ENCODE results near the gene GRN.
A peak's percentile ranks its signal among the peaks of the same experiment; 100 is the strongest.

The GRN gene

DNA sequence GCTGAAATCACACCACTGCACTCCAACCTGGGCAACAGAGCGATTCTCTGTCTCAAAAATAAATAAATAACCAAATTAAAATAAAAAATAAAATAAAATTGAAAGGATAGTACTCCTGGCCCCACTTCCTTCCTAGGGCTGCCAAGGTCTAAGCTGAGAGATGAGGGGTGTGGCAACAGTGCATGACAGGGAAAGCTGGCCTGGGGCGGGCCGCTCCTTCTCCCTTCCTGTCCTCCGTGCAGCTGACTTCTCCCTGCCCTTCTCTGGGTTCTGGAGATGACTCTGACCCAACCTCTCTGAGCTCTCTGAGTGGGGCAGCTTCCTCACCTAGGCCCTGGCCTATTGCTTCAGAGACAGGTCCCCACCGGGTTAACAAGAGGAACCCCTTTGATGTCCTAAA is 11.7 kb upstream of the GRN start:
- H3K4me2 ChIP-seq (ENCODE audit: low read length): no peak overlapping the region
- H2AFZ ChIP-seq (ENCODE audit: low read length): no peak overlapping the region
- H3K36me3 ChIP-seq (ENCODE audit: insufficient read depth, low read length): no peaks in the 10 kb centered on the region
- no peaks in the 10 kb centered on the region for H3K27me3 ChIP-seq (ENCODE audit: insufficient read depth, low read length)
- no peak overlapping the region for H3K4me3 ChIP-seq (ENCODE audit: low read depth, low read length, poor library complexity, severe bottlenecking)
- TF ChIP-seq, protein P1, sequence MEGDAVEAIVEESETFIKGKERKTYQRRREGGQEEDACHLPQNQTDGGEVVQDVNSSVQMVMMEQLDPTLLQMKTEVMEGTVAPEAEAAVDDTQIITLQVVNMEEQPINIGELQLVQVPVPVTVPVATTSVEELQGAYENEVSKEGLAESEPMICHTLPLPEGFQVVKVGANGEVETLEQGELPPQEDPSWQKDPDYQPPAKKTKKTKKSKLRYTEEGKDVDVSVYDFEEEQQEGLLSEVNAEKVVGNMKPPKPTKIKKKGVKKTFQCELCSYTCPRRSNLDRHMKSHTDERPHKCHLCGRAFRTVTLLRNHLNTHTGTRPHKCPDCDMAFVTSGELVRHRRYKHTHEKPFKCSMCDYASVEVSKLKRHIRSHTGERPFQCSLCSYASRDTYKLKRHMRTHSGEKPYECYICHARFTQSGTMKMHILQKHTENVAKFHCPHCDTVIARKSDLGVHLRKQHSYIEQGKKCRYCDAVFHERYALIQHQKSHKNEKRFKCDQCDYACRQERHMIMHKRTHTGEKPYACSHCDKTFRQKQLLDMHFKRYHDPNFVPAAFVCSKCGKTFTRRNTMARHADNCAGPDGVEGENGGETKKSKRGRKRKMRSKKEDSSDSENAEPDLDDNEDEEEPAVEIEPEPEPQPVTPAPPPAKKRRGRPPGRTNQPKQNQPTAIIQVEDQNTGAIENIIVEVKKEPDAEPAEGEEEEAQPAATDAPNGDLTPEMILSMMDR (IDR thresholded peaks at IDR 0.05; ENCODE audit: low read length): no peak
- TF ChIP-seq EZH2 (IDR thresholded peaks at IDR 0.05; ENCODE audit: borderline replicate concordance, low read length): no peak
- H3K9ac ChIP-seq (ENCODE audit: low read length): no peak overlapping the region
- H3K9me2 ChIP-seq (ENCODE audit: low read depth, low read length): no peaks in the 10 kb centered on the region
- H4K20me1 ChIP-seq (ENCODE audit: insufficient read depth, low read length): no peaks in the 10 kb centered on the region
- peaks cover 21% of the 10 kb centered on the region for H3K4me1 ChIP-seq (ENCODE audit: insufficient read depth, low read length, severe bottlenecking)
- H3F3A ChIP-seq (ENCODE audit: insufficient read depth, low read length): no peaks in the 10 kb centered on the region; the same call in 1 of the 2 replicates
- H3K79me2 ChIP-seq (ENCODE audit: insufficient read depth, low read length): no peaks in the 10 kb centered on the region
- H3K27ac ChIP-seq (ENCODE audit: low read depth, low read length, poor library complexity, severe bottlenecking): no peak overlapping the region
- no peaks in the 10 kb centered on the region for H3K9me3 ChIP-seq (ENCODE audit: low read length)

DNA sequence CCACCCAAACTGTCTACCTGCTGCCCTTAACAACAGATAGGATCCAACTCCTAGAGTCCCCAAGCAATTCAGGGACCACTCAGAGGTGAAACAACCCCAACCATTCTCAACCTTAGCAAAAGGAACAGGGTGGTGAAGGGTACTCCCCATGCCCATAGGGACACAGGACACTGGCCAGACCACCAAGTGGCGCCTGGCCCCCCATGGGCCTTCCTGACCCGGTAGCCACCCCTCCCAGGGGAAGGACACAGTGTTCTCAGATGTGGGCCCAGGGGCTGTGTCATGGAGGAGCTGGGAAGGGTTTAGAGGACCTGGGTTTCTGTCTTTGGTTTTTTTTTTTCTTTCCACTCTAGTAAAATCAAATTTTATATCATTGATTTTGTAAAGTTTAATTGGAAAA is 10.8 kb upstream of the GRN start:
- no peak overlapping the region for H3K4me2 ChIP-seq (ENCODE audit: low read length)

DNA sequence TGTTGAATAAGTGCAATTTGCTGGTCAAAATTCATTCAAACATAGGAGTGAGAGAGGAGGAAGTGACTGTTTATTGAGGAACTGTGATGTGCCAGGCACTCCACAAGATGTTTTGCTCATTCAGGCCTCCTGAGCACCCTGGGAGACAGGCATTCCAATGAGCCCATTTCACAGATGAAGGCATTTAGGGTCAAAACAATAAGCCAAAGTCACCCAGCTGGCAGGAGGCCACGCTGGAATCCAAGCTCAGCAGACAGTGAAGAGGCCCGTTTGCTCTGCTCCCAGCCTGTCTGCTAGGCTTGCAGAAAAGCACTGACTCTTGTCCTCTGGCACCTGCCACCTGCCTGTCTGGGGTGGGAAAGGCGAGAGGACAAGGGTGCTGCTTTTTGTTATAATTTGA is 10.4 kb upstream of the GRN start:
- Histone ChIP-seq H3K9me2 (ENCODE audit: low read depth, low read length) (no peaks in the 10 kb centered on the region), H3K9ac (ENCODE audit: low read length) (no peak overlapping the region), H4K20me1 (ENCODE audit: insufficient read depth, low read length) (no peaks in the 10 kb centered on the region), H2AFZ (ENCODE audit: low read length) (no peak overlapping the region), H3F3A (ENCODE audit: insufficient read depth, low read length) (no peaks in the 10 kb centered on the region), H3K36me3 (ENCODE audit: insufficient read depth, low read length) (no peaks in the 10 kb centered on the region), H3K4me1 (ENCODE audit: insufficient read depth, low read length, severe bottlenecking) (peaks cover 18% of the 10 kb centered on the region), H3K4me2 (ENCODE audit: low read length) (peak overlapping the region; percentile 22; the same call in 1 of the 2 replicates), H3K4me3 (ENCODE audit: low read depth, low read length, poor library complexity, severe bottlenecking) (no peak overlapping the region), H3K27ac (ENCODE audit: low read depth, low read length, poor library complexity, severe bottlenecking) (no peak overlapping the region), H3K9me3 (ENCODE audit: low read length) (no peaks in the 10 kb centered on the region), H3K79me2 (ENCODE audit: insufficient read depth, low read length) (no peaks in the 10 kb centered on the region), H3K27me3 (ENCODE audit: insufficient read depth, low read length) (no peaks in the 10 kb centered on the region)
- TF ChIP-seq, protein P1 (IDR thresholded peaks at IDR 0.05; ENCODE audit: low read length): no peak
- TF ChIP-seq EZH2 (IDR thresholded peaks at IDR 0.05; ENCODE audit: borderline replicate concordance, low read length): no peak

More for the DNA sequence above, 10.8 kb upstream of the GRN start:
- H3K4me3 ChIP-seq (ENCODE audit: low read depth, low read length, poor library complexity, severe bottlenecking): no peak overlapping the region
- no peaks in the 10 kb centered on the region for H4K20me1 ChIP-seq (ENCODE audit: insufficient read depth, low read length)
- no peaks in the 10 kb centered on the region for H3F3A ChIP-seq (ENCODE audit: insufficient read depth, low read length)
- no peak overlapping the region for H2AFZ ChIP-seq (ENCODE audit: low read length)
- H3K9me3 ChIP-seq (ENCODE audit: low read length): no peaks in the 10 kb centered on the region
- H3K79me2 ChIP-seq (ENCODE audit: insufficient read depth, low read length): no peaks in the 10 kb centered on the region
- H3K27me3 ChIP-seq (ENCODE audit: insufficient read depth, low read length): no peaks in the 10 kb centered on the region
- TF ChIP-seq, protein P1 (IDR thresholded peaks at IDR 0.05; ENCODE audit: low read length): no peak
- no peak for TF ChIP-seq EZH2 (IDR thresholded peaks at IDR 0.05; ENCODE audit: borderline replicate concordance, low read length)
- H3K9me2 ChIP-seq (ENCODE audit: low read depth, low read length): no peaks in the 10 kb centered on the region
- H3K9ac ChIP-seq (ENCODE audit: low read length): no peak overlapping the region
- peaks cover 18% of the 10 kb centered on the region for H3K4me1 ChIP-seq (ENCODE audit: insufficient read depth, low read length, severe bottlenecking)
- H3K27ac ChIP-seq (ENCODE audit: low read depth, low read length, poor library complexity, severe bottlenecking): no peak overlapping the region
- no peaks in the 10 kb centered on the region for H3K36me3 ChIP-seq (ENCODE audit: insufficient read depth, low read length)

All from OCI-LY1 (cell line).